ENCODE results near the gene SLC5A6.
"Not testable (repeated sequence)": the region's sequence is repeated elsewhere in the genome, so short reads cannot be mapped to it uniquely, and the experiment has no call there.

Gene SLC5A6

GRCh38 chr2:27178469-27178868 is 33.6 kb downstream of the SLC5A6 start:
- no peaks in the 10 kb centered on the region for H3F3A ChIP-seq (ENCODE audit: insufficient read depth, low read length)
- H3K36me3 ChIP-seq (ENCODE audit: insufficient read depth, low read length): no peaks in the 10 kb centered on the region
- TF ChIP-seq CTCF (IDR thresholded peaks at IDR 0.05; ENCODE audit: low read length): no peak
- no peak for TF ChIP-seq EZH2 (IDR thresholded peaks at IDR 0.05; ENCODE audit: borderline replicate concordance, low read length)
- no peaks in the 10 kb centered on the region for H3K9me2 ChIP-seq (ENCODE audit: low read depth, low read length)
- H4K20me1 ChIP-seq (ENCODE audit: insufficient read depth, low read length): no peaks in the 10 kb centered on the region
- no peaks in the 10 kb centered on the region for H3K9me3 ChIP-seq (ENCODE audit: low read length)
- H3K27ac ChIP-seq (ENCODE audit: low read depth, low read length, poor library complexity, severe bottlenecking): no peak overlapping the region
- H2AFZ ChIP-seq (ENCODE audit: low read length): no peak overlapping the region
- H3K4me1 ChIP-seq (ENCODE audit: insufficient read depth, low read length, severe bottlenecking): no peaks in the 10 kb centered on the region
- H3K79me2 ChIP-seq (ENCODE audit: insufficient read depth, low read length): no peaks in the 10 kb centered on the region
- no peak overlapping the region for H3K4me2 ChIP-seq (ENCODE audit: low read length)
- no peak overlapping the region for H3K9ac ChIP-seq (ENCODE audit: low read length)
- H3K4me3 ChIP-seq (ENCODE audit: low read depth, low read length, poor library complexity, severe bottlenecking): no peak overlapping the region
- no peaks in the 10 kb centered on the region for H3K27me3 ChIP-seq (ENCODE audit: insufficient read depth, low read length)

GRCh38 chr2:27177441-27178351 is 34.4 kb downstream of the SLC5A6 start:
- TF ChIP-seq EZH2 (IDR thresholded peaks at IDR 0.05; ENCODE audit: borderline replicate concordance, low read length): no peak
- TF ChIP-seq CTCF (IDR thresholded peaks at IDR 0.05; ENCODE audit: low read length): no peak
- Histone ChIP-seq H3K9me3 (ENCODE audit: low read length) (no peaks in the 10 kb centered on the region), H3F3A (ENCODE audit: insufficient read depth, low read length) (no peaks in the 10 kb centered on the region), H3K4me1 (ENCODE audit: insufficient read depth, low read length, severe bottlenecking) (no peaks in the 10 kb centered on the region), H3K36me3 (ENCODE audit: insufficient read depth, low read length) (no peaks in the 10 kb centered on the region), H3K9me2 (ENCODE audit: low read depth, low read length) (no peaks in the 10 kb centered on the region), H3K4me3 (ENCODE audit: low read depth, low read length, poor library complexity, severe bottlenecking) (no peak overlapping the region), H3K4me2 (ENCODE audit: low read length) (no peak overlapping the region), H2AFZ (ENCODE audit: low read length) (no peak overlapping the region), H3K27ac (ENCODE audit: low read depth, low read length, poor library complexity, severe bottlenecking) (no peak overlapping the region), H3K79me2 (ENCODE audit: insufficient read depth, low read length) (no peaks in the 10 kb centered on the region), H4K20me1 (ENCODE audit: insufficient read depth, low read length) (no peaks in the 10 kb centered on the region), H3K9ac (ENCODE audit: low read length) (no peak overlapping the region), H3K27me3 (ENCODE audit: insufficient read depth, low read length) (no peaks in the 10 kb centered on the region)

GRCh38 chr2:27175781-27176180 is 36.3 kb downstream of the SLC5A6 start:
- not testable (repeated sequence) for H3K27ac ChIP-seq (ENCODE audit: low read depth, low read length, poor library complexity, severe bottlenecking); H3K36me3 ChIP-seq (ENCODE audit: insufficient read depth, low read length); H3K9ac ChIP-seq (ENCODE audit: low read length); H3F3A ChIP-seq (ENCODE audit: insufficient read depth, low read length); H3K27me3 ChIP-seq (ENCODE audit: insufficient read depth, low read length); H2AFZ ChIP-seq (ENCODE audit: low read length); H3K9me2 ChIP-seq (ENCODE audit: low read depth, low read length); H3K4me2 ChIP-seq (ENCODE audit: low read length); H4K20me1 ChIP-seq (ENCODE audit: insufficient read depth, low read length); H3K4me1 ChIP-seq (ENCODE audit: insufficient read depth, low read length, severe bottlenecking); H3K4me3 ChIP-seq (ENCODE audit: low read depth, low read length, poor library complexity, severe bottlenecking); H3K79me2 ChIP-seq (ENCODE audit: insufficient read depth, low read length); H3K9me3 ChIP-seq (ENCODE audit: low read length)

- Histone ChIP-seq H3K9me3 (ENCODE audit: low read length) (no peaks in the 10 kb centered on the region), H3K79me2 (ENCODE audit: insufficient read depth, low read length) (no peaks in the 10 kb centered on the region), H3K36me3 (ENCODE audit: insufficient read depth, low read length) (no peaks in the 10 kb centered on the region), H3K27ac (ENCODE audit: low read depth, low read length, poor library complexity, severe bottlenecking) (no peak overlapping the region), H3K9ac (ENCODE audit: low read length) (no peak overlapping the region), H3K27me3 (ENCODE audit: insufficient read depth, low read length) (no peaks in the 10 kb centered on the region), H2AFZ (ENCODE audit: low read length) (no peak overlapping the region), H3K4me2 (ENCODE audit: low read length) (no peak overlapping the region), H3F3A (ENCODE audit: insufficient read depth, low read length) (no peaks in the 10 kb centered on the region), H4K20me1 (ENCODE audit: insufficient read depth, low read length) (no peaks in the 10 kb centered on the region), H3K4me3 (ENCODE audit: low read depth, low read length, poor library complexity, severe bottlenecking) (no peak overlapping the region), H3K9me2 (ENCODE audit: low read depth, low read length) (no peaks in the 10 kb centered on the region), H3K4me1 (ENCODE audit: insufficient read depth, low read length, severe bottlenecking) (peaks cover 3% of the 10 kb centered on the region)
- no peak for TF ChIP-seq CTCF (IDR thresholded peaks at IDR 0.05; ENCODE audit: low read length)
Observed at GRCh38 chr2:27175330-27175729, 36.7 kb downstream of the SLC5A6 start.
